Adrenal gland (tissue), 12 donors: Measurements from ENCODE around the gene TRIM37. TPM values are rescaled to one million over a fixed set of nuclear protein-coding genes. Genes with fewer than 3 reads are reported as not detected.

Experiments used
- DNase-seq, 7 donors: peaks; one replicate each; pipeline ENCODE4 v3.0.0-alpha.2; 2019 to 2020
- H3K27ac ChIP-seq, 5 donors: fragments of 200-600 bp; sonication (generic) in 4 of 5; 1 replicate in 3 of 5; 2 replicates in 2 of 5; pipeline versions ENCODE4 v1.5.1 to v1.8.0; 2016 to 2020; ENCODE audit warnings: mild to moderate bottlenecking in 1 of 5
- H3K27me3 ChIP-seq: fragments of 200-600 bp; 2 replicates; pipeline ENCODE4 v1.8.0; 2021
- H3K36me3 ChIP-seq, 2 donors: fragments of 200-600 bp; replicated peaks in 1 of 2; 1 replicate in 1 of 2; 2 replicates in 1 of 2; pipeline versions ENCODE4 v1.5.1 to v1.8.0; 2018 to 2022
- H3K4me1 ChIP-seq, 2 donors: fragments of 200-600 bp; replicated peaks in 1 of 2; 1 replicate in 1 of 2; 2 replicates in 1 of 2; pipeline versions ENCODE4 v1.5.1 to v1.8.0; 2018 to 2021
- H3K4me3 ChIP-seq, 4 donors: fragments of 200-600 bp; sonication (generic) in 3 of 4; one replicate each; pipeline ENCODE4 v1.5.1; 2016 to 2018
- H3K9me3 ChIP-seq, 3 donors: fragments of 200-600 bp; sonication (generic) in 1 of 3; replicated peaks in 1 of 3; 1 replicate in 2 of 3; 2 replicates in 1 of 3; pipeline versions ENCODE4 v1.5.1 to v1.8.0; 2016 to 2021
- CTCF ChIP-seq, 6 experiments: fragments of 450-650 bp in 4 of 6; fragments of 200-600 bp in 2 of 6; sonication (generic) in 1 of 6; IDR thresholded peaks; 1 replicate in 5 of 6; 2 replicates in 1 of 6; pipeline versions ENCODE4 v1.5.1 to v1.8.0; 2016 to 2021; ENCODE audit warnings: antibody characterized with exemption in 6 of 6, mild to moderate bottlenecking in 2 of 6, moderate library complexity in 1 of 6
- POLR2A ChIP-seq, 2 donors: fragments of 450-650 bp; IDR thresholded peaks; one replicate each; pipeline ENCODE4 v1.6.1; 2017; ENCODE audit warnings: antibody characterized with exemption in 2 of 2, mild to moderate bottlenecking in 2 of 2, moderate library complexity in 1 of 2
- WGBS, 4 donors: extraction: QIAGEN DNeasy Blood & Tissue Kit in 2 of 4; methylation state at CpG; one replicate each; pipeline versions ENCODE4 v1.1.5 to v1.1.7; 2013 to 2017; 5-methylcytosine and 5-hydroxymethylcytosine counted together
- intact Hi-C, 2 donors: fragments of 100-400 bp; cut with DNase I; formaldehyde crosslinking; loops; one replicate each; pipeline versions ENCODE4 v1.14.1 to v1.15.0; 2022 to 2023
- polyA plus RNA-seq, 3 donors: library from polyadenylated mRNA; stranded (reverse); fragments of 200-250 nt in 2 of 3; fragments of 350-450 nt in 1 of 3; fragmentation: Illumina TruSeq in 1 of 3; extraction: RNeasy Lipid Tissue Mini Kit (QIAGEN cat#74804) in 1 of 3; gene quantifications; one replicate each; pipeline ENCODE4 v1.2.3, GENCODE V29; 2013 to 2014
- total RNA-seq, 9 donors: library from RNA; depleted of rRNA in 4 of 9; stranded (reverse); fragments of >200 nt in 4 of 9; fragments of 120-200 nt in 1 of 9; fragmentation: NEBNext Ultra II Directional in 1 of 9; extraction: Animal tissue kit (Norgen Biotek cat#: 25700) in 1 of 9; gene quantifications; one replicate each; pipeline versions ENCODE4 v1.1.0 to v1.2.4, GENCODE V29; 2013 to 2023
- donor health status: healthy with polysubstance abuse.
- donor health status: Bipolar disorder and iron deficiency.
- donor health status: DM: yes; HTN: yes; CAD: no.
- donor health status: DM: no; HTN: no; CAD: no.
- donor health status: DM: no; HTN: no; CAD: no.
- donor health status: DM: yes; HTN: yes; CAD: no.

Gene TRIM37
- total and polyA plus RNA-seq, 12 donors: 6.0 to 37.2 (median 25.0) TPM

GRCh38 chr17:59126809-59127417 lies 20.2 kb upstream of the TRIM37 start:
- H3K9me3 ChIP-seq: no peaks in the 10 kb centered on the region
- H3K27me3 ChIP-seq: no peaks in the 10 kb centered on the region
- H3K4me3 ChIP-seq: no peak overlapping the region
- intact Hi-C loops: no loop called here
- no peak for DNase-seq
- TF ChIP-seq CTCF (IDR thresholded peaks at IDR 0.05): no peak
- TF ChIP-seq POLR2A (IDR thresholded peaks at IDR 0.05): no peak
- no peak overlapping the region for H3K27ac ChIP-seq
- H3K4me1 ChIP-seq: no peaks in the 10 kb centered on the region
- H3K36me3 ChIP-seq: no peaks in the 10 kb centered on the region
- WGBS, 4 donors: 61 to 80% (median 64%) methylated on average over 3 of the region's 3 CpGs

GRCh38 chr17:59124665-59125064 lies 18.0 kb upstream of the TRIM37 start:
- no peak overlapping the region for H3K4me3 ChIP-seq
- intact Hi-C loops: no loop called here
- no peaks in the 10 kb centered on the region for H3K27me3 ChIP-seq
- H3K9me3 ChIP-seq: no peaks in the 10 kb centered on the region
- DNase-seq: no peak
- no peak overlapping the region for H3K27ac ChIP-seq
- no peak for TF ChIP-seq CTCF (IDR thresholded peaks at IDR 0.05)
- TF ChIP-seq POLR2A (IDR thresholded peaks at IDR 0.05): no peak
- no peaks in the 10 kb centered on the region for H3K36me3 ChIP-seq
- no peaks in the 10 kb centered on the region for H3K4me1 ChIP-seq
- whole genome bisulfite sequencing, 4 donors: 95 to 98% (median 96%) methylated on average over 6 of the region's 6 CpGs

GRCh38 chr17:59121901-59122480 lies 15.3 kb upstream of the TRIM37 start:
- H3K4me3 ChIP-seq: no peak overlapping the region
- WGBS, 4 donors: 93 to 98% (median 96%) methylated on average over 9 of the region's 9 CpGs
- no peaks in the 10 kb centered on the region for H3K27me3 ChIP-seq
- no peak for DNase-seq
- no peak overlapping the region for H3K27ac ChIP-seq
- H3K4me1 ChIP-seq: no peaks in the 10 kb centered on the region
- H3K36me3 ChIP-seq: no peaks in the 10 kb centered on the region
- intact Hi-C loops: no loop called here
- no peak for TF ChIP-seq POLR2A (IDR thresholded peaks at IDR 0.05)
- TF ChIP-seq CTCF (IDR thresholded peaks at IDR 0.05): no peak
- H3K9me3 ChIP-seq: no peaks in the 10 kb centered on the region

- Histone ChIP-seq H3K27me3 (no peaks in the 10 kb centered on the region), H3K36me3 (no peaks in the 10 kb centered on the region), H3K4me3 (no peak overlapping the region), H3K27ac (no peak overlapping the region), H3K4me1 (no peaks in the 10 kb centered on the region), H3K9me3 (no peaks in the 10 kb centered on the region)
- no peak for DNase-seq
- TF ChIP-seq POLR2A (IDR thresholded peaks at IDR 0.05) (no peak), CTCF (IDR thresholded peaks at IDR 0.05) (no peak)
- intact Hi-C loops: no loop called here
- WGBS, 4 donors: 91 to 96% (median 94%) methylated on average over 9 of the region's 9 CpGs
Observed at GRCh38 chr17:59115474-59115873, 8.8 kb upstream of the TRIM37 start.
